Heart right ventricle (tissue), 16 donors: ENCODE results near the gene SULF2. TPM values are rescaled to one million over a fixed set of nuclear protein-coding genes. Genes with fewer than 3 reads are reported as not detected.
"Not testable (repeated sequence)": the region's sequence is repeated elsewhere in the genome, so short reads cannot be mapped to it uniquely, and the experiment has no call there.

ENCODE experiments used
- ATAC-seq, 8 donors: fragments of 200-7000 bp; cut with Tn5 transposase; one replicate each; pipeline ENCODE4 v1.9.1; 2020; ENCODE audit warnings: mild to moderate bottlenecking in 8 of 8, moderate library complexity in 8 of 8, moderate number of reproducible peaks in 1 of 8
- DNase-seq, 2 donors: peaks; one replicate each; pipeline ENCODE4 v3.0.0-alpha.2; 2020
- H3K27ac ChIP-seq, 10 donors: fragments of 200-600 bp; sonication (generic) in 2 of 10; one replicate each; pipeline versions ENCODE4 v1.5.0 to v1.8.0; 2020 to 2022; ENCODE audit warnings: mild to moderate bottlenecking in 3 of 10
- H3K27me3 ChIP-seq, 7 donors: fragments of 200-600 bp; one replicate each; pipeline ENCODE4 v1.8.0; 2021 to 2022; ENCODE audit warnings: mild to moderate bottlenecking in 2 of 7
- H3K36me3 ChIP-seq, 9 donors: fragments of 200-600 bp; sonication (generic) in 1 of 9; one replicate each; pipeline versions ENCODE4 v1.5.0 to v1.8.0; 2020 to 2022; ENCODE audit warnings: mild to moderate bottlenecking in 2 of 9
- H3K4me1 ChIP-seq, 9 donors: fragments of 200-600 bp; sonication (generic) in 1 of 9; one replicate each; pipeline versions ENCODE4 v1.5.0 to v1.8.0; 2020 to 2022; ENCODE audit warnings: mild to moderate bottlenecking in 4 of 9
- H3K4me3 ChIP-seq, 10 donors: fragments of 200-600 bp; sonication (generic) in 2 of 10; one replicate each; pipeline versions ENCODE4 v1.5.0 to v1.8.0; 2020 to 2022; ENCODE audit warnings: mild to moderate bottlenecking in 7 of 10, moderate library complexity in 2 of 10
- H3K9me3 ChIP-seq, 11 donors: fragments of 200-600 bp in 10 of 11; sonication (generic) in 2 of 11; one replicate each; pipeline versions ENCODE4 v1.5.0 to v1.8.0; 2013 to 2022; ENCODE audit warnings: mild to moderate bottlenecking in 2 of 11, control low read depth in 1 of 11, moderate library complexity in 1 of 11
- WGBS, 2 donors: extraction: QIAGEN DNeasy Blood & Tissue Kit; methylation state at CpG; one replicate each; pipeline ENCODE4 v1.1.7; 2013; ENCODE audit warnings: inconsistent platforms in 1 of 2; 5-methylcytosine and 5-hydroxymethylcytosine counted together
- intact Hi-C, 10 donors: fragments of 100-400 bp; cut with DNase I; formaldehyde crosslinking; loops; one replicate each; pipeline versions ENCODE4 v1.11.1 to v1.14.2; 2022
- polyA plus RNA-seq, 2 donors: library from polyadenylated mRNA; stranded (reverse); fragments of 200-250 nt; gene quantifications; one replicate each; pipeline ENCODE4 v1.2.3, GENCODE V29; 2013
- total RNA-seq, 10 donors: library from RNA; stranded (reverse); fragmentation: NEBNext Ultra II Directional in 3 of 10; extraction: Animal tissue kit (Norgen Biotek cat#: 25700) in 3 of 10; gene quantifications; one replicate each; pipeline versions ENCODE4 v1.2.1 to v1.2.4, GENCODE V29; 2021 to 2023
- TF ChIP-seq, protein P1 (sequence below), 9 donors: fragments of 200-600 bp; sonication (generic) in 2 of 9; IDR thresholded peaks; one replicate each; pipeline versions ENCODE4 v1.5.0 to v1.8.0; 2021 to 2022; ENCODE audit warnings: antibody characterized with exemption in 9 of 9, mild to moderate bottlenecking in 5 of 9, moderate library complexity in 1 of 9
- donor health status: Arrhythmogenic right ventricular cardiomyopathy.
- donor health status: ischemic (EF 13 %, LVEDD 7.1; RV severe dilation, severe dysfunction).
- donor health status: healthy with polysubstance abuse.
- donor health status: DM: no; HTN: yes; CAD: no.
- donor health status: DM: no; HTN: no; CAD: no.
- donor health status: ischemic (EF 25% LVEDD 6.9; RV normal size, moderate dysfunction).
- donor health status: ischemic (EF 25% LVEDD 5.7; RV mildly dilated, moderate dysfunction).
- donor health status: healthy.
- donor health status: DM: yes; HTN: yes; CAD: no.
- donor health status: Ischemic cardiomyopathy.
- donor health status: ischemic (EF 35%, LVEDD 5.7; RV mildly dilated, moderate dysfunction).
- donor health status: nonischemic (EF 11% LVEDD 7.7; RV severe dilation, severe dysfunction).
- donor health status: DM: yes; HTN: yes; CAD: no.
- donor health status: PGD.
- donor health status: ischemic (EF 29% LVEDD 5.4; RV normal size, mild dysfunction).
- donor health status: nonischemic (EF 23%, LVEDD 6.1; RV moderate dilation, normal function).

Gene SULF2
- total and polyA plus RNA-seq, 12 donors = 16.7 to 40.6 (median 26.4) TPM

GRCh38 chr20:47799116-47799715 lies 13.9 kb upstream of the SULF2 start:
- TF ChIP-seq, protein P1, sequence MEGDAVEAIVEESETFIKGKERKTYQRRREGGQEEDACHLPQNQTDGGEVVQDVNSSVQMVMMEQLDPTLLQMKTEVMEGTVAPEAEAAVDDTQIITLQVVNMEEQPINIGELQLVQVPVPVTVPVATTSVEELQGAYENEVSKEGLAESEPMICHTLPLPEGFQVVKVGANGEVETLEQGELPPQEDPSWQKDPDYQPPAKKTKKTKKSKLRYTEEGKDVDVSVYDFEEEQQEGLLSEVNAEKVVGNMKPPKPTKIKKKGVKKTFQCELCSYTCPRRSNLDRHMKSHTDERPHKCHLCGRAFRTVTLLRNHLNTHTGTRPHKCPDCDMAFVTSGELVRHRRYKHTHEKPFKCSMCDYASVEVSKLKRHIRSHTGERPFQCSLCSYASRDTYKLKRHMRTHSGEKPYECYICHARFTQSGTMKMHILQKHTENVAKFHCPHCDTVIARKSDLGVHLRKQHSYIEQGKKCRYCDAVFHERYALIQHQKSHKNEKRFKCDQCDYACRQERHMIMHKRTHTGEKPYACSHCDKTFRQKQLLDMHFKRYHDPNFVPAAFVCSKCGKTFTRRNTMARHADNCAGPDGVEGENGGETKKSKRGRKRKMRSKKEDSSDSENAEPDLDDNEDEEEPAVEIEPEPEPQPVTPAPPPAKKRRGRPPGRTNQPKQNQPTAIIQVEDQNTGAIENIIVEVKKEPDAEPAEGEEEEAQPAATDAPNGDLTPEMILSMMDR (IDR thresholded peaks at IDR 0.05) = no peak
- ATAC-seq (peak; percentile 48 to 90 (median 74)), DNase-seq (peak in 1 of 2 donors; percentile 42)
- peaks cover 0 to 16% (median 7%) of the 10 kb centered on the region in 9 donors for H3K4me1 ChIP-seq
- intact Hi-C loops = no loop called here
- H3K36me3 ChIP-seq = no peaks in the 10 kb centered on the region
- no peak overlapping the region for H3K27ac ChIP-seq
- H3K4me3 ChIP-seq = no peak overlapping the region
- H3K27me3 ChIP-seq = peaks cover 0 to 14% (median 2%) of the 10 kb centered on the region in 7 donors
- 41 to 53% methylated on average over 6 of the region's 6 CpGs for WGBS, 2 donors
- H3K9me3 ChIP-seq = peaks cover 0 to 8% (median 0%) of the 10 kb centered on the region in 11 donors

DNA sequence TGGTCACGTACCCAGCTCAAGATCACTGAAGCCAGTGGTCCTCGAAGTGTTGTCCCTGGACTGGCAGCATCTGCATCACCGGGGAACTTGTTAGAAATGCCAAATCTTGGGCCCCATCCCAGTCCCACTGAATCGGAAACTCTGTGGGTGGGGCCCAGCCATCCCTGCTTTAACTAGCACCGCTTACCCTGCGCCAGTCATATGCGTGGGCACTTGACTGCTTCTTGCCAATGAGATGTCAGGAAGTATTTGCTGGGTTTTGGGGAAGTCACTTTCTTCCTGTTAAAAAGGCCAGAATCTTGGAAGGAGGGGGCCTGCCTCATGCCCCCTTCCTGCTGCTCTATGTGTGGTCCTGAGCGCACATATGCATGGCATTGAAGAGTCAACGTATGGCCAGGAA lies 11.7 kb upstream of the SULF2 start:
- H3K4me1 ChIP-seq = peaks cover 0 to 23% (median 8%) of the 10 kb centered on the region in 9 donors
- no peak overlapping the region for H3K27ac ChIP-seq
- no peak for ATAC-seq
- H3K4me3 ChIP-seq = no peak overlapping the region
- H3K36me3 ChIP-seq = no peaks in the 10 kb centered on the region
- no peak for DNase-seq
- TF ChIP-seq, protein P1 (IDR thresholded peaks at IDR 0.05) = no peak
- peaks cover 0 to 3% (median 0%) of the 10 kb centered on the region in 7 donors for H3K27me3 ChIP-seq
- H3K9me3 ChIP-seq = peaks cover 0 to 8% (median 0%) of the 10 kb centered on the region in 11 donors
- 86 to 89% methylated on average over 9 of the region's 9 CpGs for WGBS, 2 donors
- intact Hi-C loops = no loop called here

DNA sequence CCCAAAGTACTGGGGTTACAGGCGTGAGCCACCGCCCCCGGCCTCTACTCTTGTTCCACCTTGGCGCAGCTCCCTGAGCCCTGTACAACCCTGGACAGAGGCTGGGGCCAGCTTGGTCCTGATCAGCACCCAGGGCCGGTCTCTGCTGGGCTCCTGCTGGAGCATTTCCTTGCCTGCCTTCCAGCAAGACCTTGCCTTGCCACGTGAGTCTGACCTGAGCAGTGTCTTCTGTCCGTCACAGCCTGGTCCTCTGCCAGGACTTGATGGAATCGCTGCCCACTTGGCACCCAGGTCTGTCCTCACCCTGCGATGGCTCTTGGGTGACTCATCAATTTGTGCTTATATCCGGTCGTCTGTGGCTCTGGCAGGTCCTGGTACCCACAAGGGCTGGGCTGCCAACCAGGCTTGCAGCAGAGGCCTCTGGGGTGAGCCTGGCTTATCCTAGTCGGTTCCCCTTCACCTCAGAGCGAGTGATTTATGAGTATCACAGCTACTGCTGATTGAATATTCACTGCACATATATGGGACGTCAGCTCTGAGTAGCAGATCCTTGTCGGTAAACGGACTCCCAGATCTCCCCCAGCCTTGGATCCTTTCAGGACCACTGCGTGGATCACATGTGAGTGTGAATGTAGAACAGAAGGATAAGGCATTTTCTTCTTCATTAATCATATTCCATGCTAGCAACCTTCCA lies 10.1 kb upstream of the SULF2 start:
- no peaks in the 10 kb centered on the region for H3K27me3 ChIP-seq
- H3K9me3 ChIP-seq = peaks cover 0 to 8% (median 0%) of the 10 kb centered on the region in 11 donors
- ATAC-seq = peak in 4 of 8 donors; percentile 27 to 89 (median 74)
- H3K4me3 ChIP-seq = no peak overlapping the region
- 75% methylated on average over 17 of the region's 17 CpGs for WGBS, 2 donors
- H3K4me1 ChIP-seq = peaks cover 0 to 30% (median 18%) of the 10 kb centered on the region in 9 donors
- H3K36me3 ChIP-seq = no peaks in the 10 kb centered on the region
- intact Hi-C loops = no loop called here
- DNase-seq = peak in 1 of 2 donors; percentile 49
- no peak overlapping the region for H3K27ac ChIP-seq
- TF ChIP-seq, protein P1 (IDR thresholded peaks at IDR 0.05) = no peak

- H3K27ac ChIP-seq, H3K9me3 ChIP-seq, ATAC-seq, H3K4me3 ChIP-seq, intact Hi-C loops, H3K27me3 ChIP-seq, DNase-seq, H3K36me3 ChIP-seq: not testable (repeated sequence)
- H3K4me1 ChIP-seq = peaks cover 0 to 30% (median 14%) of the 10 kb centered on the region in 9 donors
- WGBS, 2 donors = 94 to 95% methylated on average over 6 of the region's 6 CpGs
Observed at GRCh38 chr20:47794264-47794663, 9.0 kb upstream of the SULF2 start.
